ENCODE data around the gene DCAF8L1. TPM values are rescaled to one million over a fixed set of nuclear protein-coding genes. Genes with fewer than 3 reads are reported as not detected.

Gene DCAF8L1
- total RNA-seq, 1 experiment from 2014 or later: not detected

Other genes with a start within 250 kb of the DCAF8L1 start
- not detected in 2 replicates for gene MAGEB10, start 173.5 kb downstream of the DCAF8L1 start, total RNA-seq (2014; rRNA removed)

Measured in LHCN-M2 (cell line).